Measurements from ENCODE around the gene CRYBG3.

DNA sequence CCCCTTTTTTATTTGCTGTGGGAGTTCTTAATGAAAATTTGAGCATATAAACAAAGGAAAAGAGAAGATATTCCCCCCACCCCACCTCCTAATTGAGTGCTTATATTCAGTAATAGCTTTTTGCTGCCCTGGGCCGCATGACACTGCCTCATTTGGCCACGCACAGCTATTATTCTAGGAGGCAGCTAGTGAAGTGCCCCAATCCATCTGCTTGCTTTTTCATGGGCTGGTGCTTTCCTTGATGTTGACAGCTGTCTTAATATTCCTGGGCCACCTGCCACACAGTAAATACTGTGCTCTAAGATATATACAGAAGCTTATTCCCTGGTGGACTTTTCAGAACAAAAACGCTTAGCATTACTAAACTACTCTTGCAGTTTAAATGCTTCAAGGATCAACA lies 3.8 kb upstream of the CRYBG3 start:
- TF ChIP-seq EGR1 (IDR thresholded peaks at IDR 0.05; ENCODE audit: low read depth in 2 of 2), result no peak
- TF ChIP-seq, protein P1, sequence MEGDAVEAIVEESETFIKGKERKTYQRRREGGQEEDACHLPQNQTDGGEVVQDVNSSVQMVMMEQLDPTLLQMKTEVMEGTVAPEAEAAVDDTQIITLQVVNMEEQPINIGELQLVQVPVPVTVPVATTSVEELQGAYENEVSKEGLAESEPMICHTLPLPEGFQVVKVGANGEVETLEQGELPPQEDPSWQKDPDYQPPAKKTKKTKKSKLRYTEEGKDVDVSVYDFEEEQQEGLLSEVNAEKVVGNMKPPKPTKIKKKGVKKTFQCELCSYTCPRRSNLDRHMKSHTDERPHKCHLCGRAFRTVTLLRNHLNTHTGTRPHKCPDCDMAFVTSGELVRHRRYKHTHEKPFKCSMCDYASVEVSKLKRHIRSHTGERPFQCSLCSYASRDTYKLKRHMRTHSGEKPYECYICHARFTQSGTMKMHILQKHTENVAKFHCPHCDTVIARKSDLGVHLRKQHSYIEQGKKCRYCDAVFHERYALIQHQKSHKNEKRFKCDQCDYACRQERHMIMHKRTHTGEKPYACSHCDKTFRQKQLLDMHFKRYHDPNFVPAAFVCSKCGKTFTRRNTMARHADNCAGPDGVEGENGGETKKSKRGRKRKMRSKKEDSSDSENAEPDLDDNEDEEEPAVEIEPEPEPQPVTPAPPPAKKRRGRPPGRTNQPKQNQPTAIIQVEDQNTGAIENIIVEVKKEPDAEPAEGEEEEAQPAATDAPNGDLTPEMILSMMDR (IDR thresholded peaks at IDR 0.05; ENCODE audit: low read depth, low read length, missing input control), result no peak
- no peak for TF ChIP-seq YY1 (IDR thresholded peaks at IDR 0.05)
- TF ChIP-seq GABPA (IDR thresholded peaks at IDR 0.05 in 1 of 2, conservative IDR thresholded peaks at IDR 0.05 in 1 of 2), result no peak
- no peak for TF ChIP-seq JUND (IDR thresholded peaks at IDR 0.05)
- no peak for TF ChIP-seq RAD21 (IDR thresholded peaks at IDR 0.05)
- no peak for TF ChIP-seq SP1 (IDR thresholded peaks at IDR 0.05)
- TF ChIP-seq, protein P2, sequence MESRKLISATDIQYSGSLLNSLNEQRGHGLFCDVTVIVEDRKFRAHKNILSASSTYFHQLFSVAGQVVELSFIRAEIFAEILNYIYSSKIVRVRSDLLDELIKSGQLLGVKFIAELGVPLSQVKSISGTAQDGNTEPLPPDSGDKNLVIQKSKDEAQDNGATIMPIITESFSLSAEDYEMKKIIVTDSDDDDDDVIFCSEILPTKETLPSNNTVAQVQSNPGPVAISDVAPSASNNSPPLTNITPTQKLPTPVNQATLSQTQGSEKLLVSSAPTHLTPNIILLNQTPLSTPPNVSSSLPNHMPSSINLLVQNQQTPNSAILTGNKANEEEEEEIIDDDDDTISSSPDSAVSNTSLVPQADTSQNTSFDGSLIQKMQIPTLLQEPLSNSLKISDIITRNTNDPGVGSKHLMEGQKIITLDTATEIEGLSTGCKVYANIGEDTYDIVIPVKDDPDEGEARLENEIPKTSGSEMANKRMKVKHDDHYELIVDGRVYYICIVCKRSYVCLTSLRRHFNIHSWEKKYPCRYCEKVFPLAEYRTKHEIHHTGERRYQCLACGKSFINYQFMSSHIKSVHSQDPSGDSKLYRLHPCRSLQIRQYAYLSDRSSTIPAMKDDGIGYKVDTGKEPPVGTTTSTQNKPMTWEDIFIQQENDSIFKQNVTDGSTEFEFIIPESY (IDR thresholded peaks at IDR 0.05), result no peak
- TF ChIP-seq, protein P3, sequence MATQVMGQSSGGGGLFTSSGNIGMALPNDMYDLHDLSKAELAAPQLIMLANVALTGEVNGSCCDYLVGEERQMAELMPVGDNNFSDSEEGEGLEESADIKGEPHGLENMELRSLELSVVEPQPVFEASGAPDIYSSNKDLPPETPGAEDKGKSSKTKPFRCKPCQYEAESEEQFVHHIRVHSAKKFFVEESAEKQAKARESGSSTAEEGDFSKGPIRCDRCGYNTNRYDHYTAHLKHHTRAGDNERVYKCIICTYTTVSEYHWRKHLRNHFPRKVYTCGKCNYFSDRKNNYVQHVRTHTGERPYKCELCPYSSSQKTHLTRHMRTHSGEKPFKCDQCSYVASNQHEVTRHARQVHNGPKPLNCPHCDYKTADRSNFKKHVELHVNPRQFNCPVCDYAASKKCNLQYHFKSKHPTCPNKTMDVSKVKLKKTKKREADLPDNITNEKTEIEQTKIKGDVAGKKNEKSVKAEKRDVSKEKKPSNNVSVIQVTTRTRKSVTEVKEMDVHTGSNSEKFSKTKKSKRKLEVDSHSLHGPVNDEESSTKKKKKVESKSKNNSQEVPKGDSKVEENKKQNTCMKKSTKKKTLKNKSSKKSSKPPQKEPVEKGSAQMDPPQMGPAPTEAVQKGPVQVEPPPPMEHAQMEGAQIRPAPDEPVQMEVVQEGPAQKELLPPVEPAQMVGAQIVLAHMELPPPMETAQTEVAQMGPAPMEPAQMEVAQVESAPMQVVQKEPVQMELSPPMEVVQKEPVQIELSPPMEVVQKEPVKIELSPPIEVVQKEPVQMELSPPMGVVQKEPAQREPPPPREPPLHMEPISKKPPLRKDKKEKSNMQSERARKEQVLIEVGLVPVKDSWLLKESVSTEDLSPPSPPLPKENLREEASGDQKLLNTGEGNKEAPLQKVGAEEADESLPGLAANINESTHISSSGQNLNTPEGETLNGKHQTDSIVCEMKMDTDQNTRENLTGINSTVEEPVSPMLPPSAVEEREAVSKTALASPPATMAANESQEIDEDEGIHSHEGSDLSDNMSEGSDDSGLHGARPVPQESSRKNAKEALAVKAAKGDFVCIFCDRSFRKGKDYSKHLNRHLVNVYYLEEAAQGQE (IDR thresholded peaks at IDR 0.05), result no peak
- TF ChIP-seq, protein P4, sequence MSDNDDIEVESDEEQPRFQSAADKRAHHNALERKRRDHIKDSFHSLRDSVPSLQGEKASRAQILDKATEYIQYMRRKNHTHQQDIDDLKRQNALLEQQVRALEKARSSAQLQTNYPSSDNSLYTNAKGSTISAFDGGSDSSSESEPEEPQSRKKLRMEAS (IDR thresholded peaks at IDR 0.05), result no peak
- no peak for TF ChIP-seq RXRA (IDR thresholded peaks at IDR 0.05)
- no peak for TF ChIP-seq NR2F2 (IDR thresholded peaks at IDR 0.05)
- TF ChIP-seq, protein P5, sequence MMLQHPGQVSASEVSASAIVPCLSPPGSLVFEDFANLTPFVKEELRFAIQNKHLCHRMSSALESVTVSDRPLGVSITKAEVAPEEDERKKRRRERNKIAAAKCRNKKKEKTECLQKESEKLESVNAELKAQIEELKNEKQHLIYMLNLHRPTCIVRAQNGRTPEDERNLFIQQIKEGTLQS (IDR thresholded peaks at IDR 0.05), result no peak
- TF ChIP-seq TAF1 (conservative IDR thresholded peaks at IDR 0.05), result no peak
